Loucy (cell line): ENCODE results near the gene CELA2B.

Experiments used
- EZH2phosphoT487 ChIP-seq: fragments of 200-600 bp; IDR thresholded peaks from 2 replicates; pipeline ENCODE4 v1.6.1; 2018; ENCODE audit warnings: antibody characterized with exemption, mild to moderate bottlenecking, moderate library complexity, borderline replicate concordance
- TF ChIP-seq, protein P1 (sequence below): fragments of 200-600 bp; sonication (generic); conservative IDR thresholded peaks from 2 replicates; pipeline ENCODE4 v1.5.1; 2014; ENCODE audit warnings: mild to moderate bottlenecking, antibody characterized with exemption, low read length

DNA sequence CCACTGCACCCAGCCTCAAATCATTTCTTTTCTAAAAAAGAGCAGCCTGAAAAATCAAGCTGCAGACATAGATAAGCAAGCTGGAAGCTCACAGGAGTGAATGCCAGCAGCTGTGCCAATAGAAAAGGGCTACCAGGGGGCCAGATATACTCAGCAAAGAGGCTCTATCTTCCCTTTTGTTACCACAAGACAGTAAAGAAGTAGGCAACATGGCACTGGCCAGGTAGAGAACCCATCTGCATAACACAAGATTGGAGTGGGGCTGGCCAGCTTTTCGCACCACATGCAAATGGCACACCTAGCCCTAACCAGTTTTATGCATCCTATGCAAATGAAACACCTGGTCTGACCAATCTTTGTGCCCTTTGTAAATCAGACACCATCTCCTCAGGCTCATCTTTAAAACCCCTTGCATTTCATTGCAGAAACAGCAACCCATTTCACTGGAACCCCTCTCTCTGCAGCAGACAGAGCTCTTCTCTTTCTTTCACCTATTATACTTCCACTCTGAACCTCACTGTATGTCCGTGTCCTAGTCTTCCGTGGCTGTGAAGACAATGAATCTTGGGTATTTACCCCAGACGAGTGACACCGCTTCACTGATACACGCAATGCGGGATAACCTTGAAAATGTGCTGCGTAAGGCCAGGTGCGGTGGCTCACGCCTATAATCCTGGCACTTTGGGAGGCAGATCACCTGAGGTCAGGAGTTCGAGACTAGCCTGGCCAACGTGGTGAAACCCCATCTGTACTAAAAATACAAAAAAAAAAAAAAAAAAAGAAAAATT lies 33.0 kb downstream of the CELA2B start:
- TF ChIP-seq, protein P1, sequence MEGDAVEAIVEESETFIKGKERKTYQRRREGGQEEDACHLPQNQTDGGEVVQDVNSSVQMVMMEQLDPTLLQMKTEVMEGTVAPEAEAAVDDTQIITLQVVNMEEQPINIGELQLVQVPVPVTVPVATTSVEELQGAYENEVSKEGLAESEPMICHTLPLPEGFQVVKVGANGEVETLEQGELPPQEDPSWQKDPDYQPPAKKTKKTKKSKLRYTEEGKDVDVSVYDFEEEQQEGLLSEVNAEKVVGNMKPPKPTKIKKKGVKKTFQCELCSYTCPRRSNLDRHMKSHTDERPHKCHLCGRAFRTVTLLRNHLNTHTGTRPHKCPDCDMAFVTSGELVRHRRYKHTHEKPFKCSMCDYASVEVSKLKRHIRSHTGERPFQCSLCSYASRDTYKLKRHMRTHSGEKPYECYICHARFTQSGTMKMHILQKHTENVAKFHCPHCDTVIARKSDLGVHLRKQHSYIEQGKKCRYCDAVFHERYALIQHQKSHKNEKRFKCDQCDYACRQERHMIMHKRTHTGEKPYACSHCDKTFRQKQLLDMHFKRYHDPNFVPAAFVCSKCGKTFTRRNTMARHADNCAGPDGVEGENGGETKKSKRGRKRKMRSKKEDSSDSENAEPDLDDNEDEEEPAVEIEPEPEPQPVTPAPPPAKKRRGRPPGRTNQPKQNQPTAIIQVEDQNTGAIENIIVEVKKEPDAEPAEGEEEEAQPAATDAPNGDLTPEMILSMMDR, result no peak
- TF ChIP-seq EZH2phosphoT487, result no peak
